ENCODE measurements around the gene PTPRA. TPM values are rescaled to one million over a fixed set of nuclear protein-coding genes. Genes with fewer than 3 reads are reported as not detected.

PTPRA gene
- total RNA-seq, 1 experiment from 2014 or later: 58.4 TPM

- H3K79me2 ChIP-seq (ENCODE audit: low read length): peaks cover 98% of the 10 kb centered on the region
- H3K9me2 ChIP-seq (replicated peaks; ENCODE audit: insufficient read depth, low read length): no peaks in the 10 kb centered on the region
- no peak for DNase-seq
- H2AFZ ChIP-seq (ENCODE audit: low read length): no peak overlapping the region
- no peak overlapping the region for H3K9ac ChIP-seq (ENCODE audit: low read length)
- no peak overlapping the region for H3K27ac ChIP-seq (ENCODE audit: low read length)
- H3K4me3 ChIP-seq (ENCODE audit: low read length): no peak overlapping the region
- H3K4me1 ChIP-seq (ENCODE audit: low read length): peaks cover 38% of the 10 kb centered on the region
- H3K27me3 ChIP-seq (ENCODE audit: low read length): no peaks in the 10 kb centered on the region
- peak overlapping the region; percentile 22 for H3K4me2 ChIP-seq (ENCODE audit: low read depth, low read length, poor library complexity, severe bottlenecking)
- H3K36me3 ChIP-seq (ENCODE audit: insufficient read depth, low read length): no peaks in the 10 kb centered on the region
- H4K20me1 ChIP-seq (ENCODE audit: insufficient read depth, low read depth, low read length): peaks cover 12% of the 10 kb centered on the region; the same call in 1 of the 2 replicates
- H3K9me3 ChIP-seq (ENCODE audit: low read length): no peaks in the 10 kb centered on the region
Measured at GRCh38 chr20:2883726-2884637, 10.7 kb downstream of the PTPRA start.

DNA sequence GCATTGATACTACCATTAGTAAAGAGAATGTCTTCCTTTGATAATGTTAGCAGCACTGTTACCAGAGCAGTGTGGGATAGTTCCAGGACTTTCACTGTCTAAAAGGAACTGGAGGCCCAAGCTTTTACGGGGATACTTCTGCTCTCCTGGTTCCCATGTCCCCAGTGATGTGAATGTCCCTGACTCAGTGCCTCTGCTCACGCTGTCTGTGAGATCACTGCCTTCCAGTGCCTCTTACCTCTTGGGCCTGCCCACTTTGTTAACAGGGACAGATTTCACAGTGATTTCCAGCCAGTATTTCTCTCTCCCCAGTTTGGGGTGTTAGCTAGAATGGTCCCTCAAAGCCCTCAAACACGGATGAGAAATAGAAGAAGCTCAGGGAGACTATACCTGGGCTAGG lies 14.4 kb downstream of the PTPRA start:
- Histone ChIP-seq H3K9me2 (replicated peaks; ENCODE audit: insufficient read depth, low read length) (no peaks in the 10 kb centered on the region), H3K9me3 (ENCODE audit: low read length) (no peaks in the 10 kb centered on the region), H3K27ac (ENCODE audit: low read length) (no peak overlapping the region), H2AFZ (ENCODE audit: low read length) (no peak overlapping the region), H3K4me3 (ENCODE audit: low read length) (no peak overlapping the region), H4K20me1 (ENCODE audit: insufficient read depth, low read depth, low read length) (0 out of 2 replicates have a peak, but pooled peaks cover 5% of the 10 kb centered on the region), H3K4me1 (ENCODE audit: low read length) (peaks cover 27% of the 10 kb centered on the region), H3K36me3 (ENCODE audit: insufficient read depth, low read length) (0 out of 2 replicates have a peak, but pooled peaks cover 8% of the 10 kb centered on the region), H3K4me2 (ENCODE audit: low read depth, low read length, poor library complexity, severe bottlenecking) (no peak overlapping the region), H3K9ac (ENCODE audit: low read length) (no peak overlapping the region), H3K79me2 (ENCODE audit: low read length) (peaks cover 98% of the 10 kb centered on the region), H3K27me3 (ENCODE audit: low read length) (no peaks in the 10 kb centered on the region)
- no peak for DNase-seq

- no peak overlapping the region for H3K4me2 ChIP-seq (ENCODE audit: low read depth, low read length, poor library complexity, severe bottlenecking)
- no peak overlapping the region for H3K27ac ChIP-seq (ENCODE audit: low read length)
- H4K20me1 ChIP-seq (ENCODE audit: insufficient read depth, low read depth, low read length): 0 out of 2 replicates have a peak, but pooled peaks cover 5% of the 10 kb centered on the region
- H3K4me1 ChIP-seq (ENCODE audit: low read length): peaks cover 22% of the 10 kb centered on the region
- no peaks in the 10 kb centered on the region for H3K9me2 ChIP-seq (replicated peaks; ENCODE audit: insufficient read depth, low read length)
- H3K79me2 ChIP-seq (ENCODE audit: low read length): peaks cover 100% of the 10 kb centered on the region
- H3K27me3 ChIP-seq (ENCODE audit: low read length): no peaks in the 10 kb centered on the region
- H3K9me3 ChIP-seq (ENCODE audit: low read length): no peaks in the 10 kb centered on the region
- H3K9ac ChIP-seq (ENCODE audit: low read length): no peak overlapping the region
- DNase-seq: no peak
- no peak overlapping the region for H2AFZ ChIP-seq (ENCODE audit: low read length)
- H3K4me3 ChIP-seq (ENCODE audit: low read length): no peak overlapping the region
- 0 out of 2 replicates have a peak, but pooled peaks cover 8% of the 10 kb centered on the region for H3K36me3 ChIP-seq (ENCODE audit: insufficient read depth, low read length)
Measured at GRCh38 chr20:2888224-2888955, 15.1 kb downstream of the PTPRA start.

DNA sequence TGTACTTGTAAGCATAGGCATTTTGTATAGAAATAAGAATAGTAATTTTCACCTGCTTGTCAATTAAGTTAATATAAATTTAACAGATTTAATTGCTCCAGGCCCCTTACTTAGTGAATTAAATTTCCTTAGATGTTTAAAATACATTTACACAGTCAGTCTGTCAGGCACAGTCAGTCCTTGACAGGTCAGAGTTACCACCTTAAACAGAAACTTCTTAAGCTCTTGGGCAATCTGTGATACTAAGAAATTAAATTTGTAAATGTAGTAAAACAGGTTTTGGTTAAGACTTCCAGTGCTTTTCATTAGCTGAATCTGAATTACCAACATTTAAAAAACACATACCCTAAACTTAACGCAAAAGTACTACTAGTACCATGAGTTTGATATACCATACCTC lies 15.9 kb downstream of the PTPRA start:
- Histone ChIP-seq H2AFZ (ENCODE audit: low read length) (no peak overlapping the region), H3K4me2 (ENCODE audit: low read depth, low read length, poor library complexity, severe bottlenecking) (no peak overlapping the region), H3K4me3 (ENCODE audit: low read length) (no peak overlapping the region), H3K36me3 (ENCODE audit: insufficient read depth, low read length) (0 out of 2 replicates have a peak, but pooled peaks cover 8% of the 10 kb centered on the region), H4K20me1 (ENCODE audit: insufficient read depth, low read depth, low read length) (no peaks in the 10 kb centered on the region), H3K27me3 (ENCODE audit: low read length) (no peaks in the 10 kb centered on the region), H3K9me2 (replicated peaks; ENCODE audit: insufficient read depth, low read length) (no peaks in the 10 kb centered on the region), H3K79me2 (ENCODE audit: low read length) (peaks cover 100% of the 10 kb centered on the region), H3K27ac (ENCODE audit: low read length) (no peak overlapping the region), H3K4me1 (ENCODE audit: low read length) (peaks cover 15% of the 10 kb centered on the region), H3K9me3 (ENCODE audit: low read length) (no peaks in the 10 kb centered on the region), H3K9ac (ENCODE audit: low read length) (no peak overlapping the region)
- DNase-seq: no peak

DNA sequence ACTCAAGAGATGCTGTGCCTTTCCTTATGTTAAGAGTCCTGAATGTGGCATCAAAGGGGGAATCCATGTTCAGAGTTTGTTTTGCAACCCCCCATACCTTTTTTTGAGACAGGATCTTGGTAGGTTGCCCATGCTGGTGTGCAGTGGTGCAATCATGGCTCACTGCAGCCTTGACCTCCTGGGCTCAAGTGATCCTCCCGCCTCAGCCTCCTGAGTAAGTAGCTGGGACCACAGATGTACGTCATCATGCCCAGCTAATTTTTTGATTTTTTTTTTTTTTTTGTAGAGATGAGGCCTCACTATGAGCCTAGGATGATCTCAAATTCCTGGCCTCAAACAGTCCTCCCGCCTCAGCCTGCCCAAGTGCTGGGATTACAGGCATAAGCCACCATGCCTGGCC lies 16.5 kb downstream of the PTPRA start:
- H2AFZ ChIP-seq (ENCODE audit: low read length): no peak overlapping the region
- H3K27me3 ChIP-seq (ENCODE audit: low read length): no peaks in the 10 kb centered on the region
- H4K20me1 ChIP-seq (ENCODE audit: insufficient read depth, low read depth, low read length): no peaks in the 10 kb centered on the region
- no peaks in the 10 kb centered on the region for H3K9me3 ChIP-seq (ENCODE audit: low read length)
- 0 out of 2 replicates have a peak, but pooled peaks cover 8% of the 10 kb centered on the region for H3K36me3 ChIP-seq (ENCODE audit: insufficient read depth, low read length)
- no peak overlapping the region for H3K4me2 ChIP-seq (ENCODE audit: low read depth, low read length, poor library complexity, severe bottlenecking)
- peaks cover 100% of the 10 kb centered on the region for H3K79me2 ChIP-seq (ENCODE audit: low read length)
- no peak overlapping the region for H3K9ac ChIP-seq (ENCODE audit: low read length)
- no peak overlapping the region for H3K27ac ChIP-seq (ENCODE audit: low read length)
- DNase-seq: no peak
- no peak overlapping the region for H3K4me3 ChIP-seq (ENCODE audit: low read length)
- H3K4me1 ChIP-seq (ENCODE audit: low read length): peaks cover 11% of the 10 kb centered on the region
- no peaks in the 10 kb centered on the region for H3K9me2 ChIP-seq (replicated peaks; ENCODE audit: insufficient read depth, low read length)

GRCh38 chr20:2890742-2891141 lies 17.5 kb downstream of the PTPRA start:
- Histone ChIP-seq H3K36me3 (ENCODE audit: insufficient read depth, low read length) (0 out of 2 replicates have a peak, but pooled peaks cover 8% of the 10 kb centered on the region), H3K9me3 (ENCODE audit: low read length) (no peaks in the 10 kb centered on the region), H3K4me2 (ENCODE audit: low read depth, low read length, poor library complexity, severe bottlenecking) (no peak overlapping the region), H4K20me1 (ENCODE audit: insufficient read depth, low read depth, low read length) (no peaks in the 10 kb centered on the region), H3K9me2 (replicated peaks; ENCODE audit: insufficient read depth, low read length) (no peaks in the 10 kb centered on the region), H2AFZ (ENCODE audit: low read length) (no peak overlapping the region), H3K79me2 (ENCODE audit: low read length) (peaks cover 100% of the 10 kb centered on the region), H3K4me3 (ENCODE audit: low read length) (no peak overlapping the region), H3K9ac (ENCODE audit: low read length) (no peak overlapping the region), H3K27me3 (ENCODE audit: low read length) (no peaks in the 10 kb centered on the region), H3K4me1 (ENCODE audit: low read length) (peaks cover 6% of the 10 kb centered on the region; the same call in 1 of the 2 replicates), H3K27ac (ENCODE audit: low read length) (no peak overlapping the region)
- no peak for DNase-seq

GRCh38 chr20:2891343-2891742 lies 18.1 kb downstream of the PTPRA start:
- DNase-seq: no peak
- H4K20me1 ChIP-seq (ENCODE audit: insufficient read depth, low read depth, low read length): no peaks in the 10 kb centered on the region
- 0 out of 2 replicates have a peak, but pooled peaks cover 8% of the 10 kb centered on the region for H3K36me3 ChIP-seq (ENCODE audit: insufficient read depth, low read length)
- H3K4me3 ChIP-seq (ENCODE audit: low read length): no peak overlapping the region
- peaks cover 6% of the 10 kb centered on the region; the same call in 1 of the 2 replicates for H3K4me1 ChIP-seq (ENCODE audit: low read length)
- no peaks in the 10 kb centered on the region for H3K27me3 ChIP-seq (ENCODE audit: low read length)
- H3K9me2 ChIP-seq (replicated peaks; ENCODE audit: insufficient read depth, low read length): no peaks in the 10 kb centered on the region
- peaks cover 99% of the 10 kb centered on the region for H3K79me2 ChIP-seq (ENCODE audit: low read length)
- H2AFZ ChIP-seq (ENCODE audit: low read length): no peak overlapping the region
- no peak overlapping the region for H3K27ac ChIP-seq (ENCODE audit: low read length)
- H3K4me2 ChIP-seq (ENCODE audit: low read depth, low read length, poor library complexity, severe bottlenecking): no peak overlapping the region
- no peak overlapping the region for H3K9ac ChIP-seq (ENCODE audit: low read length)
- H3K9me3 ChIP-seq (ENCODE audit: low read length): no peaks in the 10 kb centered on the region

DNA sequence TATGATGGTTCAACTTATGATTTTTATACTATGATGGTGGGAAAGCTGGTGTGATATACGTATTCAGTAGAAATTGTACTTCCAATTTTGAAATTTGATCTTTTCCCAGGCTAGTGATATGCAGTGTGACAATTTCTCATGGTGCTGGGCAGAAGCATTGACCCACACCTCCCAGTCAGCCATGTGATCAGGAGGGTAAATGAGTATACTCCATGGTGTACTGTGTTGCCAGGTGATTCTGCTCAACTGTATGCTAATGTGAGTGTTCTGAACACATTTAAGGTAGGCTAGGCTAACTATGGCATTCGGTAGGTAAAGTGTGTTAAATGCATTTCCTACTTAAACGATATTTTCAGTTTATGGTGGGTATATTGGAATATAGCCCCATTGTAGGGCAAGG lies 19.1 kb downstream of the PTPRA start:
- Histone ChIP-seq H3K9ac (ENCODE audit: low read length) (no peak overlapping the region), H3K4me3 (ENCODE audit: low read length) (no peak overlapping the region), H4K20me1 (ENCODE audit: insufficient read depth, low read depth, low read length) (no peaks in the 10 kb centered on the region; the same call in 1 of the 2 replicates), H2AFZ (ENCODE audit: low read length) (no peak overlapping the region), H3K27me3 (ENCODE audit: low read length) (no peaks in the 10 kb centered on the region), H3K36me3 (ENCODE audit: insufficient read depth, low read length) (0 out of 2 replicates have a peak, but pooled peaks cover 8% of the 10 kb centered on the region), H3K4me2 (ENCODE audit: low read depth, low read length, poor library complexity, severe bottlenecking) (no peak overlapping the region), H3K9me3 (ENCODE audit: low read length) (no peaks in the 10 kb centered on the region), H3K79me2 (ENCODE audit: low read length) (peaks cover 99% of the 10 kb centered on the region), H3K4me1 (ENCODE audit: low read length) (peaks cover 6% of the 10 kb centered on the region; the same call in 1 of the 2 replicates), H3K9me2 (replicated peaks; ENCODE audit: insufficient read depth, low read length) (no peaks in the 10 kb centered on the region), H3K27ac (ENCODE audit: low read length) (no peak overlapping the region)
- DNase-seq: no peak

Measured in Karpas-422 (cell line).